Fibroblast of lung (primary cell): ENCODE measurements around the gene SAA4.

ENCODE experiments used
- CTCF ChIP-seq, 2 donors: IDR thresholded peaks in 1 of 2; conservative IDR thresholded peaks in 1 of 2; 1 replicate in 1 of 2; 2 replicates in 1 of 2; pipeline ENCODE4 v1.5.1; 2011 to 2012; ENCODE audit warnings: low read length in 2 of 2, control low read depth in 1 of 2, inconsistent platforms in 1 of 2, low read depth in 1 of 2, mild to moderate bottlenecking in 1 of 2
- EZH2 ChIP-seq: IDR thresholded peaks from 2 replicates; pipeline ENCODE4 v1.5.1; 2012; ENCODE audit warnings: low read length, control low read depth, mild to moderate bottlenecking; ENCODE audit errors: missing control alignments

GRCh38 chr11:18264677-18265555, 28.3 kb upstream of the SAA4 start:
- TF ChIP-seq CTCF (conservative IDR thresholded peaks at IDR 0.05 in 1 of 2, IDR thresholded peaks at IDR 0.05 in 1 of 2; ENCODE audit: low read depth in 1 of 2, low read length in 2 of 2) = no peak
- TF ChIP-seq EZH2 = no peak
